ENCODE data around the gene TERT.
A peak's percentile ranks its signal among the peaks of the same experiment; 100 is the strongest.

Gene TERT

DNA sequence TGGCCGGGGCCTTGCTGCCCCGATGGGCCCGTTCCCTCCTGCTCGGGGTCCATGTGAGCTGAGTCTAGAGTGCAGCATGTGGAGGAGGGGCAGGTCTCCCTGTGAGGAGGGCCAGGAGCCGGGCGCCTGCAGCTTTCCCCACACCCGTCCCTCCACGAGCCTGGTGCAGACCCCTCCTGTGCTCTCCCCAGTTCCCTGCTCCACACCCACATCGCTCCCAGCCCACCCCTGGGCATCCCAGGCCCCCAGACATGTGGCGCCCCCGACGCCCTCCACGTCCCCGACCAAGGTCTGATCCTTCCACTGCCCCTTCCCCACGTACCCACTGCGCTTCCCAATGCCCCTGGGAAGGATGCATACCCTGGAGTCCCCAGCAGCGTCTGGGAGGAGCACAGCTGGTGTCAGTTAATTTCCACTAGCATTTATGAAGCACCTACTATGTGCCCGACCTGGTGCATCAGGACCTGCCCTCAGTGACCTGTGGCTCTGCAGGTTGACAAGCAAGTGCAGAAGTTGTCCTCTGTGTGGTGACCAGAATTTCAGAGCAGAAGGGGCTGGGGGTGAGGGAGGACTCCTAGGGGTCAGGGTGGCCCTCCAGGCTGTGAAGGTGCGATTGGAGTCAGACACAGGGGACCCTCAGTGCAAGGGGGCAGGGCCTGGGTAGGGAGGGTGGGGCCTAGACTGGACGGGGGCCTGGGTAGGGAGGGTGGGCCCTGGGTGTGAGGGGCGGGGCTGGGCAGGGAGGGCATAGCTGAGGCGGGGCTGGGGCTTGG, 80.5 kb downstream of the TERT start:
- peak in 4 of 10 donors; percentile 6 to 79 (median 39) for DNase-seq
- intact Hi-C loops (cut with DNase I), result no loop called here

GRCh38 chr5:1213508-1214162, 81.2 kb downstream of the TERT start:
- intact Hi-C loops (cut with DNase I), result no loop called here
- DNase-seq, result peak in 4 of 10 donors; percentile 16 to 79 (median 60)

DNA sequence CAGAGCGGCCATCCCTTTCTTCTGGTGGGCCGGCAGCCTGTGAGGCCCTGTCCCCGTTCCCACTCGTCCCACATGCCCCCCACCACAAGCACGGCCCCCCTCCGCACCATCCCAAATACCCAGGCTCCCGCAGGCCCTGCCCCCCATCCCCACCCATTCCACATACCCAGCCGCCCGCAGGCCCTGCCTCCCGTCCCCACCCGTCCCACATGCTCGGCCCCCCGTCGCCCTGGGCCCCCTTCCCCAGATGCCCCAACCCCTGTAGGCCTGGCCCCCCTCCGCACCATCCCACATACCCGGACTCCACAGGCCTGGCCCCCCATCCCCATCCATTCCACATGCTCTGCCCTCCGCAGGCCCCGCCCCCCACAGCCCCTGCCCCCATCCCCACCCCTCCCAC, 82.0 kb downstream of the TERT start:
- peak in 4 of 10 donors; percentile 7 to 66 (median 48) for DNase-seq
- intact Hi-C loops (cut with DNase I), result no loop called here

DNA sequence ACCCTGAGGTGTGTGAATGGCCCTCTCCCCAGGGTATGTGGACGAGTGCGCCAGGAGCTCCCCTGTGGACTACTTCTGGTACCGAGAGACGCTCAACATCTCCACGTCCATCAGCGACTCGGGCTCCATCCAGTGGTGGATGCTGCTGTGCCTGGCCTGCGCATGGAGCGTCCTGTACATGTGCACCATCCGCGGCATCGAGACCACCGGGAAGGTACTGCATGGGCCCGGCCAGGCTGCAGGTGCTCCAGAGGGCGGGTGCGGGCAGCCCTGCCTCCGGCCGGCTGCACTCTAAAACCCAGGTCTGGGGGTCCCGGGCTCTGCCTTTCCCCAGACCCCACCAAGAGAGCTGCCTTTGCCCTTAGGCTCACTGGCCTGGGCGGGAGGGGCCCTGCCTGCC, 82.6 kb downstream of the TERT start:
- intact Hi-C loops (cut with DNase I), result no loop called here

DNA sequence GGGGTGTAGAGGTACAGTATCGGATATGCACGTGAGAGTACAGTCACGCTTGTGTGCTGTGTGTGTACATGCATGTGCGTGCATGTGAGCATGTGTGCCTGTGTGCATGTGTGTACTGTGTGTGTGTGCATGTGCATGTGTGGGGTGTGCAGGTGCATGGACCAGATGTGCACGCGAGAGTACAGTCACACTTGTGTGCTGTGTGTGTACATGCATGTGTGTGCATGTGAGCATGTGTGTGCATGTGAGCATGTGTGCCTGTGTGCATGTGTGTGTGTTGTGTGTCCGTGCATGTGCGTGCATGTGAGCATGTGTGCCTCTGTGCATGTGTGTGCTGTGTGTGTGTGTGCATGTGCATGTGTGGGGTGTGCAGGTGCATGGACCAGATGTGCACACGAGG, 83.2 kb downstream of the TERT start:
- peak in 2 of 10 donors; percentile 15 to 25 for DNase-seq
- intact Hi-C loops (cut with DNase I), result no loop called here

More for the DNA sequence above, 82.6 kb downstream of the TERT start:
- DNase-seq, result peak in 4 of 10 donors; percentile 25 to 82 (median 66)

DNA sequence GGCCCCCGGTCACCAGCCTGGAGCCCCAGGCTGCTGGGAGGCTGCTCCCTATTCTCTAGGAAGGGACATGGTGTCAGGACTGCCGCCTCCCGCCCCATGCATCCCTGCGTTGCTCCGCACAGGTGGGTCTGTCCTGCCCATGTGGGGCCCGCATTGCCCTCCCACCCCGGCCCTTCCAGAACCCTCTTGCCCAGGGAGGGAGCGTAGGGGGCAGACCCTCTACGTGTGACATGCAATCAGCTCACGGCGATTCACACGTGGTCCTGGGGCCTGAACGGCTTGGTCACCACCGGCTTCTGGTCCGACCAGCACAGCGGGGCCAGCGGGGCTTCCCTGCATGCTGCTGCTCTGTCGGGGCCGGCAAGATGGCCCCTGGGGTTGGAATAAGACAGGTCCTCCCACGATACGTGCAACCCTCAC, 84.0 kb downstream of the TERT start:
- peak in 2 of 10 donors; percentile 35 to 77 for DNase-seq
- intact Hi-C loops (cut with DNase I), result no loop called here

DNA sequence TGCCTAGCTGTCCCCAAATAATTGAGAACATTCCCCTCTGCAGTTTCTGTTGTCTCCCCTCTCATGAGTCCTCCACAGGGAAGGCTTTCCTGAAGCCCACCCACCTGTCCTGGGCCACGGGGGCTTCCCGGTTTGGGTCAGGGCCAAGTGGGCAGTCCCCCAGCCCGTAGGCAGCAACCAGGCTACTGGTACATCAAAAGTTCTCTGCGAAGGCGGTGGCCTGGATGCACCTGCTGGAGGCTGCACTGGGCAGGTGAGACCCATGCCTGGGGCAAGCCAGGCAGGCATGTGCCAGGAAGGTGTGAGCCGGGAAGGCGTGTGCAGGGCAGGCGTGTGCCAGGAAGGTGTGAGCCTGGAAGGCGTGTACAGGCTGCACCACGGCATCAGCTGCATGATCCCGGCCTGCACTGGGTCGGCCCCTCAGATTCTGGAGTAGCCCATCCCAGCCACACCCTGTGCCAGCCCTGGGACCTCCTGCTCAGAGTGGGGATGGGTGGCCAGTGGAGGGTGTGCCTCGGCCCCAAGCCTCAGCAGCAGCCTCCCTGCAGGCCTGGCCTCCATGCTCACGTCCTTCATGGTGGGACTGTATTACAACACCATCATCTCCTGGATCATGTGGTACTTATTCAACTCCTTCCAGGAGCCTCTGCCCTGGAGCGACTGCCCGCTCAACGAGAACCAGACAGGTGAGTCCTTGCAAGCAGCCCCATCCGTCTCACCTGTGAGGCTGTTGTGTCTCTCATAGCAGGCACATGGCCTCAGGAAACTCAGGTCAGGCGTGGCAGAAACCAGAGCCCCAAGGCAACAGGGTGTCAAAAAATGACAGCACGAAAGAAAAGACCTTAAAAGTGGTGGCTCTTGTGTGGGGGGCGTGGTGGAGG, 84.7 kb downstream of the TERT start:
- intact Hi-C loops (cut with DNase I), result no loop called here

DNA sequence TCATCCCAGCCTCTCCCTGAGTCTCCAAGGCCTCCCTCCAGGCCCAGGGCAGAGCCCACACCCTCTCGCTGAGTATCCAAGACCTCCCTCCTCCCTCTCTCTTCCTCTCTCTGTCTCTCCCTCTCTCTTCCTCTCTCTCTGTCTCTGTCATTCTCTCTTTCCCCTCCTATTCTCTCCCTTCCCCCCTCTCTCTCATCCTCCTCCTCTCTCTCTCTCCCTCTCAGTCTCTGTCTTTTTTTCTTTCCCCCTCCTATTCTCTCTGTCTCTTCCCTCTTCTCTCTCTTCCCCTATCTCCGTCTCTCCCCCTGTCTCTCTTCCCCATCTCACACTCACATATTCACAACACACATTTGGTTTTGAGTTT, 85.4 kb downstream of the TERT start:
- DNase-seq, result no peak
- intact Hi-C loops (cut with DNase I), result no loop called here

More for the DNA sequence above, 84.7 kb downstream of the TERT start:
- DNase-seq, result peak in 3 of 10 donors; percentile 55 to 78 (median 77)

DNA sequence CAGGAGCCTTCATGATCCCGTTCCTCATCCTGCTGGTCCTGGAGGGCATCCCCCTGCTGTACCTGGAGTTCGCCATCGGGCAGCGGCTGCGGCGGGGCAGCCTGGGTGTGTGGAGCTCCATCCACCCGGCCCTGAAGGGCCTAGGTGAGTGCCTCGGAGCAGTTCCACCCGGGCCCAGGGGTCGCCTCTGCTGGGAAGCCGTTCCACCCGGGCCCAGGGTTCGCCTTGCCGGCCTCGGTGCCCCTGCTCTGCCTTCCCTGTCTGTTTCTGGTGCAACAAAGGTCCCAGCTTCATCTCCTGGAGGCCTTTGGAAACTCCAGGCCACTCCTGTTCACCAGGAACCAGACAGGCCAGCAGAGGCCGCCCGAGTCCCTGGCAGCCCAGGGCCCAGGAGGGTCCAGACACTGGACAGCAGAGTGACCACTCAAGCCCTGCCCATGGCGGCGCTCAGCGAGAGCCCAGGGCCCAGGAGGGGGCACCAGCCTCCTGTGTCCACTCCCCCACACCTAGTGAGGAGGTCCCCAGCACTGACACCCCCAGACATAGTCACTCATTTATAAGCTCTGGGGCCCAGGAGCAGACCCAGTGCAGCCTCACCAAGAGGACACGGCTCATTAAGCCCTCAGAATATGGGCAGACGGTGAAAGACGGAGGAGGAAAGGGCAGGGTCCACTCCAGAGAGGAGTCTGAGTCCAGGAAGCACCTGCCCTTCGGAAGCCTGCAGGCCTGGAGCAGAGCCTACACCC, 86.0 kb downstream of the TERT start:
- intact Hi-C loops (cut with DNase I), result no loop called here
- DNase-seq, result peak in 4 of 10 donors; percentile 26 to 82 (median 60)

DNA sequence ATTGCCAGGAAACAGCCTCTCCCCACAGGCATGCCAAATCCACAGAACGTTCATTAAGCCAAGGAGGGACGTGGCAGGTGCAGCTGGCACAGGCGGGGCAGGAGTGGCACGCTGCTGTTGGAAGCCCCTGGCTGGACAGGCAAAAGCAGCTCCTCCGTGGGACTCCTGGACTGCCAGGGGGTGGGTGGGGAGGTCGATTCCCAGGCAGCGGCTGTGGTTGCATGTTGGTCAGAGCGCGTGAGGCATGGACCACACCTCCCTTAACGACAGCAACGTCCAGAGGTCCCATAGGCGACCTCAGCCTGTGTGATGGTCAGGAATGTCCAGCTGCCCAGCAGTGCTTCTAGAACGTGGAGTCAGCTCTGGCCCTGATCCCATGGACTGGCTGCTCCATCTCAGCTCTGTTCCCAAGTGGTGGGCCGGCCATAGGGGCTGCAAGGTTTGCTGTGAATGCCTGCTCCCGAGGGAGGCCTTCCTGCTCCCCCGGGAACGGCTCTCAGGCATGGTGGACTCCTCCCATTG, 86.6 kb downstream of the TERT start:
- intact Hi-C loops (cut with DNase I), result no loop called here
- peak in 4 of 10 donors; percentile 26 to 75 (median 60) for DNase-seq

- DNase-seq, result no peak
- intact Hi-C loops (cut with DNase I), result no loop called here
Measured at GRCh38 chr5:1207555-1207954, 87.3 kb downstream of the TERT start.

GRCh38 chr5:1206521-1207412, 88.1 kb downstream of the TERT start:
- intact Hi-C loops (cut with DNase I), result no loop called here
- peak in 4 of 10 donors; percentile 9 to 84 (median 70) for DNase-seq

GRCh38 chr5:1205255-1206180, 89.3 kb downstream of the TERT start:
- intact Hi-C loops (cut with DNase I), result no loop called here
- DNase-seq, result peak in 4 of 10 donors; percentile 4 to 47 (median 37)

GRCh38 chr5:1204693-1205242, 90.1 kb downstream of the TERT start:
- intact Hi-C loops (cut with DNase I), result no loop called here
- peak in 4 of 10 donors; percentile 11 to 74 (median 60) for DNase-seq

DNA sequence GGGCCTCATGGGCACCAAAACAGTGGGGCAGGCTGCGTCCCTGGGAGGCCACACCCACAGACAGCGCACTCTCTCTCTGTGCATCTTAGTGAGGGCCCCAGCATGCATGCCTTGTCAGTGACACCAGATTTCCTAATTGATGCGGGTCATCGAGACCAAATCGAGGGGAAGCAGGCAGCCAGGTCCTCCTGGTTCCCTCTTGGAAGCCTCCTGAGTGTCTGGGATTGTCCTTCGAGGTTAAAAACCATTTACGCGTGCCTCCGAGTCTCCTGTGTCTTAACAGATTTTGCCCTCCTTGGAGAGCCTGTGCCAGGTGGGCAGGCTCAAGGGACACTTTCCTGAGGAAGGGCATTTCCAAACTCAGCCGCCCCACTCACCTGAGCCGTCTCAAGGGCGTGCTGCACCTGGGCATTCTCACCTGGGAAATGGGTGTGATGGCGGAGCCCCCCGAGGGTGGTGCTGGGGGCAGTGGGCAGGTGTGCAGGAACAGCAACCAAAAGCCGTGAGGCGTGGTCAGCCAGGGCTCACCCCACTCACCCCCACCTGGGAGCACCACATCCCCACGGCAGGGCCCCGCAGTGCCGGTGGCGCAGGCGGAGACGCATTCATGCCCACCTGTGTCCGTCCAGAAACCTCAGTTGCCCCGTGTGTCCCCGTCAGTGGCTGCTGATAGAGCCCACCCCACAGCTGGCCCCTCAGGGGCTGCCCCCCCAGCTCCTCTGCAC, 90.7 kb downstream of the TERT start:
- peak in 4 of 10 donors; percentile 16 to 70 (median 66) for DNase-seq
- intact Hi-C loops (cut with DNase I), result no loop called here

DNA sequence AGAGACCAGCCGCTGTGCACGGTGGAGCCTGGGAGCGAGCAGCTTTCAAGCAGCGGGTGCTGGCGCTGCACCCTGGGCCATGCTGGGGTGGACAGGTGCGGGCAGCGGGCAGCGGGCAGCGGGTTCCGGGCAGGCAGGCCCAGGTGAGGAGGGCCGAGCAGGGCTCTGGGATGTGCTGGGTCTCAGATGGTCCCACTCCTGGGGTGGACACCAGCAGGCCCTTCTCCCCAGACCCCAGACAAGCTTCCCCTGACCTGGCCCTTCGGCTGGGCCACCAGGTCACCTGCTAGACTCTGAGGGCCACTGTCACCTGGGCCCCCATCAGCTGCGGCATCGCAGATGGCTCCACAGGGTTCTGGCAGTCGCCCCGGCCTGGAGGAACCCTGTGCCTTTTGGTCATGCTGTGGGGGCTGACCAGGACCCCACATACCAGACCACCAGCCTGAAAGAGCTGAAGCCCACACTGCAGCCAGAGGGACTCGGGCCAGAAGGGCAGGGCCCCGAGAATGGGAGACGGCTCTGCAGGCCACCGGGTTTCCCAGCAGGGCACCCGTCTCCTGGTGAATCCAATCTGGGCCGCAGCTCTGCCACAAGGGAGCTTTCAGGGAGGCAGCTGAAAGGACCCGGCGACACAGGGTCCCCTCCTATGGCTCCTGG, 91.4 kb downstream of the TERT start:
- DNase-seq, result peak in 4 of 10 donors; percentile 1 to 82 (median 70)
- intact Hi-C loops (cut with DNase I), result no loop called here

Measured in posterior cingulate gyrus (tissue), 11 donors.